ENCODE measurements around the gene PNPLA7. TPM values are rescaled to one million over a fixed set of nuclear protein-coding genes. Genes with fewer than 3 reads are reported as not detected.
A peak's percentile ranks its signal among the peaks of the same experiment; 100 is the strongest.

PNPLA7 gene
- total RNA-seq, 4 donors from 2014 or later, result 12.2 to 97.0 (median 33.3) TPM

- Histone ChIP-seq H3K4me3 (no peak overlapping the region), H3K36me3 (peaks cover 25% of the 10 kb centered on the region), H3K27me3 (no peaks in the 10 kb centered on the region), H3K9me3 (no peaks in the 10 kb centered on the region), H3K27ac (no peak overlapping the region), H3K4me1 (peaks cover 32% of the 10 kb centered on the region)
- TF ChIP-seq EP300 (IDR thresholded peaks at IDR 0.05) (no peak), POLR2A (IDR thresholded peaks at IDR 0.05) (no peak), CTCF (IDR thresholded peaks at IDR 0.05) (no peak), POLR2AphosphoS5 (IDR thresholded peaks at IDR 0.05) (no peak)
- WGBS, result 88% methylated on average over 8 of the region's 36 CpGs
- peak in 1 of 2 donors; percentile 61 for DNase-seq (ENCODE audit: low spot score in 2 of 2)
Measured at GRCh38 chr9:137449081-137449844, 100.9 kb downstream of the PNPLA7 start.

- no peak overlapping the region for H3K27ac ChIP-seq
- 92% methylated on average over 5 of the region's 16 CpGs for WGBS
- peak in 1 of 2 donors; percentile 61 for DNase-seq (ENCODE audit: low spot score in 2 of 2)
- H3K4me3 ChIP-seq, result no peak overlapping the region
- H3K36me3 ChIP-seq, result peaks cover 25% of the 10 kb centered on the region
- no peaks in the 10 kb centered on the region for H3K9me3 ChIP-seq
- H3K4me1 ChIP-seq, result peaks cover 29% of the 10 kb centered on the region
- no peak for TF ChIP-seq CTCF (IDR thresholded peaks at IDR 0.05)
- TF ChIP-seq POLR2AphosphoS5 (IDR thresholded peaks at IDR 0.05), result no peak
- no peak for TF ChIP-seq EP300 (IDR thresholded peaks at IDR 0.05)
- no peak for TF ChIP-seq POLR2A (IDR thresholded peaks at IDR 0.05)
- no peaks in the 10 kb centered on the region for H3K27me3 ChIP-seq
Measured at GRCh38 chr9:137448602-137448962, 101.6 kb downstream of the PNPLA7 start.

GRCh38 chr9:137447722-137448601, 102.2 kb downstream of the PNPLA7 start:
- H3K27ac ChIP-seq, result no peak overlapping the region
- TF ChIP-seq CTCF (IDR thresholded peaks at IDR 0.05) (no peak), POLR2AphosphoS5 (IDR thresholded peaks at IDR 0.05) (no peak), POLR2A (IDR thresholded peaks at IDR 0.05) (no peak), EP300 (IDR thresholded peaks at IDR 0.05) (no peak)
- H3K36me3 ChIP-seq, result peaks cover 21% of the 10 kb centered on the region
- peak in 1 of 2 donors; percentile 64 for DNase-seq (ENCODE audit: low spot score in 2 of 2)
- H3K4me1 ChIP-seq, result peaks cover 24% of the 10 kb centered on the region
- no peaks in the 10 kb centered on the region for H3K9me3 ChIP-seq
- H3K4me3 ChIP-seq, result no peak overlapping the region
- H3K27me3 ChIP-seq, result no peaks in the 10 kb centered on the region
- WGBS, result 91% methylated on average over 9 of the region's 27 CpGs

GRCh38 chr9:137446851-137447471, 103.2 kb downstream of the PNPLA7 start:
- Histone ChIP-seq H3K27ac (no peak overlapping the region), H3K27me3 (peaks cover 1% of the 10 kb centered on the region), H3K4me1 (peaks cover 25% of the 10 kb centered on the region), H3K9me3 (no peaks in the 10 kb centered on the region), H3K4me3 (no peak overlapping the region), H3K36me3 (peaks cover 14% of the 10 kb centered on the region)
- 45% methylated on average over 13 of the region's 21 CpGs for WGBS
- peak in 1 of 2 donors; percentile 65 for DNase-seq (ENCODE audit: low spot score in 2 of 2)
- TF ChIP-seq POLR2A (IDR thresholded peaks at IDR 0.05) (no peak), CTCF (IDR thresholded peaks at IDR 0.05) (no peak), POLR2AphosphoS5 (IDR thresholded peaks at IDR 0.05) (no peak), EP300 (IDR thresholded peaks at IDR 0.05) (no peak)

Data from suprapubic skin (tissue), 4 donors.